WTC11 (cell line): Measurements from ENCODE around the gene LILRA6. TPM values are rescaled to one million over a fixed set of nuclear protein-coding genes. Genes with fewer than 3 reads are reported as not detected.

Experiments
- ATAC-seq: fragments of 200-7000 bp; cut with Tn5 transposase; 2 replicates; pipeline ENCODE4 v1.10.0; 2021; ENCODE audit warnings: mild to moderate bottlenecking, moderate library complexity
- CTCF ChIA-PET: fragments of 300-600 bp; sonication (Branson Sonifier 250); formaldehyde crosslinking; loops from one replicate; lab custom pipeline; 2021; ENCODE audit warnings: antibody characterized with exemption; lab: Charles Lee
- POLR2A ChIA-PET: fragments of 350-600 bp; sonication (Branson Sonifier 250); formaldehyde crosslinking; loops from one replicate; lab custom pipeline; 2021; ENCODE audit warnings: antibody characterized with exemption; lab: Charles Lee
- DNase-seq: peaks from one replicate; pipeline ENCODE4 v3.0.0; 2021; ENCODE audit warnings: low spot score
- H3K27ac Mint-ChIP-seq: 2 replicates; pipeline ENCODE4 v1.8.0; 2021; ENCODE audit warnings: mixed read lengths
- H3K27me3 Mint-ChIP-seq: 2 replicates; pipeline ENCODE4 v1.8.0; 2021; ENCODE audit warnings: low read depth, mild to moderate bottlenecking, moderate library complexity, mixed read lengths
- H3K36me3 Mint-ChIP-seq: 2 replicates; pipeline ENCODE4 v1.8.0; 2021; ENCODE audit warnings: mixed read lengths
- H3K4me1 Mint-ChIP-seq: 2 replicates; pipeline ENCODE4 v1.8.0; 2022; ENCODE audit warnings: mixed read lengths
- H3K4me3 Mint-ChIP-seq: 2 replicates; pipeline ENCODE4 v1.8.0; 2021; ENCODE audit warnings: mild to moderate bottlenecking, moderate library complexity, mixed read lengths
- H3K9me3 Mint-ChIP-seq: 2 replicates; pipeline ENCODE4 v1.8.0; 2021; ENCODE audit warnings: mixed read lengths
- CREB1 ChIP-seq: sonication (generic); formaldehyde crosslinking; IDR thresholded peaks from 2 replicates; pipeline ENCODE4 v1.8.0; 2023; ENCODE audit warnings: mild to moderate bottlenecking, missing genetic modification reagents
- GABPB1 ChIP-seq: sonication (generic); formaldehyde crosslinking; IDR thresholded peaks from 2 replicates; pipeline ENCODE4 v1.8.1; 2023; ENCODE audit warnings: mild to moderate bottlenecking, missing genetic modification reagents
- MXD4 ChIP-seq: fragments of 250-450 bp; sonication (Bioruptor Pico); IDR thresholded peaks from 2 replicates; pipeline ENCODE4 v1.8.0; 2021; ENCODE audit warnings: mild to moderate bottlenecking, moderate library complexity, borderline replicate concordance
- MYBL2 ChIP-seq: sonication (generic); formaldehyde crosslinking; IDR thresholded peaks from 2 replicates; pipeline ENCODE4 v1.8.1; 2023; ENCODE audit warnings: mild to moderate bottlenecking, moderate library complexity, missing genetic modification reagents
- NR1H2 ChIP-seq: sonication (generic); formaldehyde crosslinking; IDR thresholded peaks from 2 replicates; pipeline ENCODE4 v1.9.0; 2021; ENCODE audit warnings: mild to moderate bottlenecking, moderate library complexity, missing genetic modification reagents
- OVOL2 ChIP-seq: fragments of 250-450 bp; sonication (Bioruptor Pico); IDR thresholded peaks from 2 replicates; pipeline ENCODE4 v1.9.0; 2021; ENCODE audit warnings: mild to moderate bottlenecking, borderline replicate concordance
- SP1 ChIP-seq: sonication (generic); formaldehyde crosslinking; conservative IDR thresholded peaks from 2 replicates; pipeline ENCODE4 v1.8.1; 2022; ENCODE audit warnings: missing genetic modification reagents
- TEAD1 ChIP-seq: sonication (generic); formaldehyde crosslinking; IDR thresholded peaks from 2 replicates; pipeline ENCODE4 v1.8.0; 2022; ENCODE audit warnings: mild to moderate bottlenecking, missing genetic modification reagents
- TEAD4 ChIP-seq: sonication (generic); formaldehyde crosslinking; IDR thresholded peaks from 2 replicates; pipeline ENCODE4 v1.8.0; 2022; ENCODE audit warnings: mild to moderate bottlenecking, missing genetic modification reagents
- ZNF219 ChIP-seq: sonication (generic); formaldehyde crosslinking; IDR thresholded peaks from 2 replicates; pipeline ENCODE4 v1.8.0; 2023; ENCODE audit warnings: missing genetic modification reagents, mild to moderate bottlenecking, borderline replicate concordance
- total RNA-seq: library from RNA; stranded (reverse); gene quantifications from 3 replicates; pipeline ENCODE4 v1.2.3, GENCODE V29; 2021
- TF ChIP-seq, protein P1 (sequence below): sonication (generic); formaldehyde crosslinking; IDR thresholded peaks from 2 replicates; pipeline ENCODE4 v1.8.1; 2023; ENCODE audit warnings: mild to moderate bottlenecking, moderate library complexity, missing genetic modification reagents
- TF ChIP-seq, protein P2 (sequence below): sonication (generic); formaldehyde crosslinking; IDR thresholded peaks from 2 replicates; pipeline ENCODE4 v1.8.1; 2022; ENCODE audit warnings: mild to moderate bottlenecking, moderate library complexity, missing genetic modification reagents
- TF ChIP-seq, protein P3 (sequence below): sonication (generic); formaldehyde crosslinking; IDR thresholded peaks from 2 replicates; pipeline ENCODE4 v1.8.1; 2023; ENCODE audit warnings: mild to moderate bottlenecking, missing genetic modification reagents, borderline replicate concordance
- TF ChIP-seq, protein P4 (sequence below): fragments of 200-600 bp; IDR thresholded peaks from 2 replicates; pipeline ENCODE4 v1.8.0; 2022; ENCODE audit warnings: antibody characterized with exemption
- TF ChIP-seq, protein P5 (sequence below): sonication (generic); formaldehyde crosslinking; IDR thresholded peaks from 2 replicates; pipeline ENCODE4 v1.8.0; 2022; ENCODE audit warnings: mild to moderate bottlenecking, missing genetic modification reagents
- TF ChIP-seq, protein P6 (sequence below): sonication (generic); formaldehyde crosslinking; IDR thresholded peaks from 2 replicates; pipeline ENCODE4 v1.8.1; 2022; ENCODE audit warnings: low read depth, missing genetic modification reagents, borderline replicate concordance

The LILRA6 gene
- total RNA-seq, 1 experiment from 2014 or later, result not detected

DNA sequence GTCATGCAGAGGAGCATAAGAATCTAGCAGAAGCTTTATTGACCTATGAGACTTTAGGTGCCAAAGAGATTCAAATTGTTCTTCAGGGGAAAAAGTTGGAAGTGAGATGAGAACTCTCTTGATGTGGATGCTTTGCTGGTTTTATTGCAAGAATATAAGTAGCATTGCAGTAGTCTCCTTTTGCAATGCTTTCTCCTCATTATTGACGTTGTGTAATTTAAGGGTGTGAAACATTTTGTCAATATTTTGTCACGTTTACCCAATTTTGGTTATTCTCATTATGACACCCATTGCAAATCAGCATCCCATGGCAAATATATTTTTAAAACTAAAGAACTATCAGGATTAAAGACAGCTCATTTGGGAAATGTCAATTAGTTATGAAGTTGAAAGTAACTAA, 26.3 kb upstream of the LILRA6 start:
- DNase-seq, result no peak
- CTCF ChIA-PET, result no interaction called here
- Mint-ChIP-seq H3K4me3 (no peak overlapping the region), H3K27ac (no peak overlapping the region), H3K4me1 (peaks cover 3% of the 10 kb centered on the region; the same call in 1 of the 2 replicates), H3K36me3 (no peaks in the 10 kb centered on the region), H3K27me3 (peaks cover 46% of the 10 kb centered on the region), H3K9me3 (no peaks in the 10 kb centered on the region)
- no peak for ATAC-seq
- no peak for TF ChIP-seq MXD4
- TF ChIP-seq NR1H2 (CRISPR knock-in tag), result no peak
- TF ChIP-seq ZNF219, result no peak
- no peak for TF ChIP-seq GABPB1 (CRISPR knock-in tag)
- TF ChIP-seq, protein P1, sequence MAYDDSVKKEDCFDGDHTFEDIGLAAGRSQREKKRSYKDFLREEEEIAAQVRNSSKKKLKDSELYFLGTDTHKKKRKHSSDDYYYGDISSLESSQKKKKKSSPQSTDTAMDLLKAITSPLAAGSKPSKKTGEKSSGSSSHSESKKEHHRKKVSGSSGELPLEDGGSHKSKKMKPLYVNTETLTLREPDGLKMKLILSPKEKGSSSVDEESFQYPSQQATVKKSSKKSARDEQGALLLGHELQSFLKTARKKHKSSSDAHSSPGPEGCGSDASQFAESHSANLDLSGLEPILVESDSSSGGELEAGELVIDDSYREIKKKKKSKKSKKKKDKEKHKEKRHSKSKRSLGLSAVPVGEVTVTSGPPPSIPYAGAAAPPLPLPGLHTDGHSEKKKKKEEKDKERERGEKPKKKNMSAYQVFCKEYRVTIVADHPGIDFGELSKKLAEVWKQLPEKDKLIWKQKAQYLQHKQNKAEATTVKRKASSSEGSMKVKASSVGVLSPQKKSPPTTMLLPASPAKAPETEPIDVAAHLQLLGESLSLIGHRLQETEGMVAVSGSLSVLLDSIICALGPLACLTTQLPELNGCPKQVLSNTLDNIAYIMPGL, result no peak
- TF ChIP-seq, protein P2, sequence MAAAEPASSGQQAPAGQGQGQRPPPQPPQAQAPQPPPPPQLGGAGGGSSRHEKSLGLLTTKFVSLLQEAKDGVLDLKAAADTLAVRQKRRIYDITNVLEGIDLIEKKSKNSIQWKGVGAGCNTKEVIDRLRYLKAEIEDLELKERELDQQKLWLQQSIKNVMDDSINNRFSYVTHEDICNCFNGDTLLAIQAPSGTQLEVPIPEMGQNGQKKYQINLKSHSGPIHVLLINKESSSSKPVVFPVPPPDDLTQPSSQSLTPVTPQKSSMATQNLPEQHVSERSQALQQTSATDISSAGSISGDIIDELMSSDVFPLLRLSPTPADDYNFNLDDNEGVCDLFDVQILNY, result no peak
- TF ChIP-seq, protein P3, sequence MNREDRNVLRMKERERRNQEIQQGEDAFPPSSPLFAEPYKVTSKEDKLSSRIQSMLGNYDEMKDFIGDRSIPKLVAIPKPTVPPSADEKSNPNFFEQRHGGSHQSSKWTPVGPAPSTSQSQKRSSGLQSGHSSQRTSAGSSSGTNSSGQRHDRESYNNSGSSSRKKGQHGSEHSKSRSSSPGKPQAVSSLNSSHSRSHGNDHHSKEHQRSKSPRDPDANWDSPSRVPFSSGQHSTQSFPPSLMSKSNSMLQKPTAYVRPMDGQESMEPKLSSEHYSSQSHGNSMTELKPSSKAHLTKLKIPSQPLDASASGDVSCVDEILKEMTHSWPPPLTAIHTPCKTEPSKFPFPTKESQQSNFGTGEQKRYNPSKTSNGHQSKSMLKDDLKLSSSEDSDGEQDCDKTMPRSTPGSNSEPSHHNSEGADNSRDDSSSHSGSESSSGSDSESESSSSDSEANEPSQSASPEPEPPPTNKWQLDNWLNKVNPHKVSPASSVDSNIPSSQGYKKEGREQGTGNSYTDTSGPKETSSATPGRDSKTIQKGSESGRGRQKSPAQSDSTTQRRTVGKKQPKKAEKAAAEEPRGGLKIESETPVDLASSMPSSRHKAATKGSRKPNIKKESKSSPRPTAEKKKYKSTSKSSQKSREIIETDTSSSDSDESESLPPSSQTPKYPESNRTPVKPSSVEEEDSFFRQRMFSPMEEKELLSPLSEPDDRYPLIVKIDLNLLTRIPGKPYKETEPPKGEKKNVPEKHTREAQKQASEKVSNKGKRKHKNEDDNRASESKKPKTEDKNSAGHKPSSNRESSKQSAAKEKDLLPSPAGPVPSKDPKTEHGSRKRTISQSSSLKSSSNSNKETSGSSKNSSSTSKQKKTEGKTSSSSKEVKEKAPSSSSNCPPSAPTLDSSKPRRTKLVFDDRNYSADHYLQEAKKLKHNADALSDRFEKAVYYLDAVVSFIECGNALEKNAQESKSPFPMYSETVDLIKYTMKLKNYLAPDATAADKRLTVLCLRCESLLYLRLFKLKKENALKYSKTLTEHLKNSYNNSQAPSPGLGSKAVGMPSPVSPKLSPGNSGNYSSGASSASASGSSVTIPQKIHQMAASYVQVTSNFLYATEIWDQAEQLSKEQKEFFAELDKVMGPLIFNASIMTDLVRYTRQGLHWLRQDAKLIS, result no peak
- TF ChIP-seq, protein P4, sequence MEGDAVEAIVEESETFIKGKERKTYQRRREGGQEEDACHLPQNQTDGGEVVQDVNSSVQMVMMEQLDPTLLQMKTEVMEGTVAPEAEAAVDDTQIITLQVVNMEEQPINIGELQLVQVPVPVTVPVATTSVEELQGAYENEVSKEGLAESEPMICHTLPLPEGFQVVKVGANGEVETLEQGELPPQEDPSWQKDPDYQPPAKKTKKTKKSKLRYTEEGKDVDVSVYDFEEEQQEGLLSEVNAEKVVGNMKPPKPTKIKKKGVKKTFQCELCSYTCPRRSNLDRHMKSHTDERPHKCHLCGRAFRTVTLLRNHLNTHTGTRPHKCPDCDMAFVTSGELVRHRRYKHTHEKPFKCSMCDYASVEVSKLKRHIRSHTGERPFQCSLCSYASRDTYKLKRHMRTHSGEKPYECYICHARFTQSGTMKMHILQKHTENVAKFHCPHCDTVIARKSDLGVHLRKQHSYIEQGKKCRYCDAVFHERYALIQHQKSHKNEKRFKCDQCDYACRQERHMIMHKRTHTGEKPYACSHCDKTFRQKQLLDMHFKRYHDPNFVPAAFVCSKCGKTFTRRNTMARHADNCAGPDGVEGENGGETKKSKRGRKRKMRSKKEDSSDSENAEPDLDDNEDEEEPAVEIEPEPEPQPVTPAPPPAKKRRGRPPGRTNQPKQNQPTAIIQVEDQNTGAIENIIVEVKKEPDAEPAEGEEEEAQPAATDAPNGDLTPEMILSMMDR, result no peak
- POLR2A ChIA-PET, result no interaction called here

DNA sequence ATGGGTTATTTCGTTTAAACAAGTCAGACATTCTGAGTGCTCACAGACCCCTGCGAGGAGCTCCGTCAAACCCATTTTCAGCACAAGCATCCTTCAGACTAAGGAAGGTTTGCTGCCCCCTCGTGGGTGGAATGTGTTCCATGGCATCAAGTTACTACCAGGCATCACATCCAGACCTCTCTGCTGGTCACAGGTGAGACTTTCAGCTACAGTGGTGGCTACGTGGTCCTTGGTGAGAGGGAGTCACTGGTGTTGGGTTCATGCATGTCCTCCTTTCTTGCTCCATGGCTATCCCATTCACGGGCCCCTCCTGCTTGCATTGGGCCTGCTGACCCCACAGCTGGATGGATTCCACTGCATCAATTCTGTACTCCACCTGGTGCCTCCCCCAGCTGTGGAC, 23.5 kb upstream of the LILRA6 start:
- ChIA-PET CTCF (interaction anchor here (0.5 to 3.1 kb wide), 55 partner anchors 8 to 232 kb away, joined by 3 to 48 read pairs (median 5); partner anchors contain the start of genes CNOT3, LAIR1, LENG9 and LILRA5), POLR2A (interaction anchor here (1.0 to 1.1 kb wide), 4 partner anchors 58 to 77 kb away, joined by 3 to 4 read pairs (median 4); partner anchors contain the start of genes MBOAT7 and TSEN34)
- peak; percentile 99 for ATAC-seq
- H3K9me3 Mint-ChIP-seq, result no peaks in the 10 kb centered on the region
- peak; percentile 98 for DNase-seq
- no peak overlapping the region for H3K4me3 Mint-ChIP-seq
- peak; percentile 98 for TF ChIP-seq TEAD4 (CRISPR knock-in tag)
- TF ChIP-seq, protein P4, result peak; percentile 93
- peak; percentile 40; the same call in 1 of the 2 replicates for TF ChIP-seq SP1 (CRISPR knock-in tag)
- no peak for TF ChIP-seq OVOL2 (CRISPR knock-in tag)
- TF ChIP-seq, protein P5, sequence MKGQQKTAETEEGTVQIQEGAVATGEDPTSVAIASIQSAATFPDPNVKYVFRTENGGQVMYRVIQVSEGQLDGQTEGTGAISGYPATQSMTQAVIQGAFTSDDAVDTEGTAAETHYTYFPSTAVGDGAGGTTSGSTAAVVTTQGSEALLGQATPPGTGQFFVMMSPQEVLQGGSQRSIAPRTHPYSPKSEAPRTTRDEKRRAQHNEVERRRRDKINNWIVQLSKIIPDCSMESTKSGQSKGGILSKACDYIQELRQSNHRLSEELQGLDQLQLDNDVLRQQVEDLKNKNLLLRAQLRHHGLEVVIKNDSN (CRISPR knock-in tag), result no peak
- peak; percentile 100 for TF ChIP-seq TEAD1 (CRISPR knock-in tag)
- no peak for TF ChIP-seq CREB1 (CRISPR knock-in tag)
- TF ChIP-seq, protein P6, sequence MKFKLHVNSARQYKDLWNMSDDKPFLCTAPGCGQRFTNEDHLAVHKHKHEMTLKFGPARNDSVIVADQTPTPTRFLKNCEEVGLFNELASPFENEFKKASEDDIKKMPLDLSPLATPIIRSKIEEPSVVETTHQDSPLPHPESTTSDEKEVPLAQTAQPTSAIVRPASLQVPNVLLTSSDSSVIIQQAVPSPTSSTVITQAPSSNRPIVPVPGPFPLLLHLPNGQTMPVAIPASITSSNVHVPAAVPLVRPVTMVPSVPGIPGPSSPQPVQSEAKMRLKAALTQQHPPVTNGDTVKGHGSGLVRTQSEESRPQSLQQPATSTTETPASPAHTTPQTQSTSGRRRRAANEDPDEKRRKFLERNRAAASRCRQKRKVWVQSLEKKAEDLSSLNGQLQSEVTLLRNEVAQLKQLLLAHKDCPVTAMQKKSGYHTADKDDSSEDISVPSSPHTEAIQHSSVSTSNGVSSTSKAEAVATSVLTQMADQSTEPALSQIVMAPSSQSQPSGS (CRISPR knock-in tag), result no peak
- TF ChIP-seq MYBL2 (CRISPR knock-in tag), result no peak
- no peaks in the 10 kb centered on the region for H3K36me3 Mint-ChIP-seq
- H3K27ac Mint-ChIP-seq, result no peak overlapping the region
- H3K4me1 Mint-ChIP-seq, result peaks cover 3% of the 10 kb centered on the region; the same call in 1 of the 2 replicates
- H3K27me3 Mint-ChIP-seq, result peaks cover 36% of the 10 kb centered on the region
